B cell (primary cell): Measurements from ENCODE around the gene DKK2. TPM values are rescaled to one million over a fixed set of nuclear protein-coding genes. Genes with fewer than 3 reads are reported as not detected.

Source experiments
- ATAC-seq: fragments of 200-7000 bp; cut with Tn5 transposase; one replicate; pipeline ENCODE4 v1.10.0; 2021; ENCODE audit warnings: low read depth, mild to moderate bottlenecking, moderate number of reproducible peaks, moderate library complexity
- CTCF ChIA-PET: fragments of 350-600 bp; sonication (Branson Sonifier 250); formaldehyde crosslinking; loops from one replicate; lab custom pipeline; 2021; ENCODE audit warnings: antibody characterized with exemption, inconsistent platforms; lab: Charles Lee
- POLR2A ChIA-PET: fragments of 350-600 bp; sonication (Branson Sonifier 250); formaldehyde crosslinking; loops from one replicate; lab custom pipeline; 2021; ENCODE audit warnings: antibody characterized with exemption; lab: Charles Lee
- DNase-seq: peaks from one replicate; pipeline ENCODE4 v3.0.0; 2013
- H2AFZ ChIP-seq: 2 replicates; pipeline ENCODE4 v1.6.1; 2012; ENCODE audit warnings: mild to moderate bottlenecking, low read depth, low read length; ENCODE audit not compliant: insufficient read depth, poor library complexity, severe bottlenecking
- H3K27ac ChIP-seq, 2 donors: 1 replicate in 1 of 2; 2 replicates in 1 of 2; pipeline ENCODE4 v1.5.1; 2012 to 2013; ENCODE audit warnings: low read length in 2 of 2, mild to moderate bottlenecking in 2 of 2, moderate library complexity in 1 of 2
- H3K27me3 ChIP-seq, 4 experiments: fragments of 200-600 bp in 1 of 4; sonication (generic) in 1 of 4; replicated peaks in 1 of 4; 1 replicate in 2 of 4; 2 replicates in 2 of 4; pipeline versions ENCODE4 v1.6.1 to v1.7.0; 2013 to 2016; ENCODE audit warnings: low read length in 3 of 4, mild to moderate bottlenecking in 2 of 4, mixed read lengths in 1 of 4, moderate library complexity in 1 of 4; ENCODE audit not compliant: insufficient read depth in 4 of 4, control insufficient read depth in 3 of 4; ENCODE audit errors: control extremely low read depth in 1 of 4
- H3K36me3 ChIP-seq, 2 experiments: replicated peaks in 1 of 2; 1 replicate in 1 of 2; 2 replicates in 1 of 2; pipeline versions ENCODE4 v1.6.1 to v1.7.1; 2013; ENCODE audit warnings: low read length in 1 of 2; ENCODE audit not compliant: insufficient read depth in 2 of 2, control insufficient read depth in 1 of 2; ENCODE audit errors: control extremely low read depth in 1 of 2, extremely low read depth in 1 of 2
- H3K4me1 ChIP-seq, 2 donors: fragments of 200-600 bp in 1 of 2; sonication (generic) in 1 of 2; 1 replicate in 1 of 2; 2 replicates in 1 of 2; pipeline versions ENCODE4 v1.5.1 to v1.6.1; 2013 to 2017; ENCODE audit warnings: low read length in 2 of 2; ENCODE audit not compliant: control insufficient read depth in 2 of 2, insufficient read depth in 2 of 2
- H3K4me2 ChIP-seq: replicated peaks from 2 replicates; pipeline ENCODE3; 2012; ENCODE audit warnings: mild to moderate bottlenecking, low read depth, low read length; ENCODE audit not compliant: poor library complexity, severe bottlenecking
- H3K4me3 ChIP-seq, 5 experiments: fragments of 200-600 bp in 1 of 5; sonication (generic) in 1 of 5; 1 replicate in 3 of 5; 2 replicates in 2 of 5; pipeline versions ENCODE4 v1.5.1 to v1.7.0; 2011 to 2016; ENCODE audit warnings: low read length in 4 of 5, mild to moderate bottlenecking in 4 of 5, low read depth in 2 of 5, control low read depth in 1 of 5, moderate library complexity in 1 of 5; ENCODE audit not compliant: insufficient read depth in 1 of 5; ENCODE audit errors: control extremely low read depth in 1 of 5, extremely low read depth in 1 of 5
- H3K79me2 ChIP-seq: fragments of 200-600 bp; sonication (generic); one replicate; pipeline ENCODE4 v1.6.0; 2016; ENCODE audit warnings: low read length; ENCODE audit not compliant: control insufficient read depth, insufficient read depth
- H3K9ac ChIP-seq: fragments of 200-600 bp; sonication (generic); 2 replicates; pipeline ENCODE4 v1.6.1; 2017; ENCODE audit warnings: mild to moderate bottlenecking, low read length, moderate library complexity
- H3K9me3 ChIP-seq, 3 donors: one replicate each; pipeline versions ENCODE4 v1.6.1 to v1.7.1; 2013; ENCODE audit warnings: low read length in 2 of 3; ENCODE audit not compliant: control insufficient read depth in 2 of 3, insufficient read depth in 1 of 3; ENCODE audit errors: control extremely low read depth in 1 of 3
- H4K20me1 ChIP-seq: 2 replicates; pipeline ENCODE4 v1.6.0; 2012; ENCODE audit warnings: mild to moderate bottlenecking, low read length; ENCODE audit not compliant: insufficient read depth, control insufficient read depth, poor library complexity, severe bottlenecking
- H3K27ac Mint-ChIP-seq: one replicate; pipeline ENCODE4 v1.8.0; 2021; ENCODE audit warnings: mixed read lengths
- H3K27me3 Mint-ChIP-seq: one replicate; pipeline ENCODE4 v1.8.0; 2021; ENCODE audit warnings: mixed read lengths
- H3K4me1 Mint-ChIP-seq: one replicate; pipeline ENCODE4 v1.8.0; 2021; ENCODE audit warnings: mixed read lengths
- H3K4me3 Mint-ChIP-seq: one replicate; pipeline ENCODE4 v1.8.0; 2021; ENCODE audit warnings: mixed read lengths
- H3K9me3 Mint-ChIP-seq: one replicate; pipeline ENCODE4 v1.8.0; 2022; ENCODE audit warnings: mixed read lengths; ENCODE audit not compliant: insufficient read depth
- CTCF ChIP-seq: fragments of 200-600 bp; IDR thresholded peaks from one replicate; pipeline ENCODE4 v1.8.0; 2022; ENCODE audit warnings: antibody characterized with exemption, mild to moderate bottlenecking
- EZH2 ChIP-seq: IDR thresholded peaks from 2 replicates; pipeline ENCODE4 v1.6.1; 2012; ENCODE audit warnings: borderline replicate concordance, low read depth, mild to moderate bottlenecking, moderate library complexity, low read length; ENCODE audit not compliant: insufficient read depth, poor library complexity, severe bottlenecking
- WGBS: methylation state at CpG from one replicate; pipeline ENCODE4 v1.1.5; 2013; ENCODE audit warnings: missing lambda C conversion rate; ENCODE audit not compliant: insufficient coverage; 5-methylcytosine and 5-hydroxymethylcytosine counted together
- intact Hi-C: fragments of 100-400 bp; cut with micrococcal nuclease; formaldehyde crosslinking; loops from one replicate; pipeline ENCODE4 v1.10.0; 2022
- polyA plus RNA-seq: library from polyadenylated mRNA; depleted of rRNA; stranded (reverse); fragments of >200 nt; gene quantifications from 2 replicates; pipeline ENCODE4 v1.2.3, GENCODE V29; 2012
- total RNA-seq, 2 donors: library from RNA; stranded (reverse); fragments of 120-200 nt in 1 of 2; gene quantifications; 1 replicate in 1 of 2; 2 replicates in 1 of 2; pipeline versions ENCODE4 v1.2.3 to v1.2.4, GENCODE V29; 2013 to 2022

DKK2 gene
- total and polyA plus RNA-seq, 2 donors (not counting 1 experiment from before 2014, with no cell fraction given), result not detected

- TF ChIP-seq EZH2 (no peak), CTCF (no peak)
- ATAC-seq, result no peak
- no peak for DNase-seq
- H3K4me3 ChIP-seq, result no peak overlapping the region
- WGBS, result 84% methylated on average over 3 of the region's 3 CpGs
- no peak overlapping the region for H2AFZ ChIP-seq
- CTCF ChIA-PET, result no interaction called here
- Mint-ChIP-seq H3K9me3 (no peaks in the 10 kb centered on the region), H3K4me1 (no peaks in the 10 kb centered on the region), H3K27me3 (no peaks in the 10 kb centered on the region), H3K27ac (no peak overlapping the region), H3K4me3 (no peak overlapping the region)
- no peaks in the 10 kb centered on the region for H3K36me3 ChIP-seq
- no peaks in the 10 kb centered on the region for H3K27me3 ChIP-seq
- H3K9ac ChIP-seq, result no peak overlapping the region
- H3K79me2 ChIP-seq, result no peaks in the 10 kb centered on the region
- H3K9me3 ChIP-seq, result no peaks in the 10 kb centered on the region
- H4K20me1 ChIP-seq, result no peaks in the 10 kb centered on the region
- H3K27ac ChIP-seq, result no peak overlapping the region
- H3K4me1 ChIP-seq, result no peaks in the 10 kb centered on the region
- H3K4me2 ChIP-seq, result no peak overlapping the region
- intact Hi-C loops, result no loop called here
- POLR2A ChIA-PET, result no interaction called here
These were observed 32.9 kb upstream of the DKK2 start for GRCh38 chr4:107069049-107069448.

GRCh38 chr4:107068116-107068515 lies 32.0 kb upstream of the DKK2 start:
- no peaks in the 10 kb centered on the region for H4K20me1 ChIP-seq
- no peak for ATAC-seq
- no peaks in the 10 kb centered on the region for H3K9me3 ChIP-seq
- Mint-ChIP-seq H3K4me1 (no peaks in the 10 kb centered on the region), H3K9me3 (no peaks in the 10 kb centered on the region), H3K27ac (no peak overlapping the region), H3K4me3 (no peak overlapping the region), H3K27me3 (no peaks in the 10 kb centered on the region)
- H3K4me1 ChIP-seq, result no peaks in the 10 kb centered on the region
- no peak overlapping the region for H3K4me2 ChIP-seq
- no peak for DNase-seq
- no peak overlapping the region for H3K27ac ChIP-seq
- H3K79me2 ChIP-seq, result no peaks in the 10 kb centered on the region
- H3K4me3 ChIP-seq, result no peak overlapping the region
- no peak overlapping the region for H2AFZ ChIP-seq
- TF ChIP-seq CTCF, result no peak
- no peaks in the 10 kb centered on the region for H3K36me3 ChIP-seq
- 100% methylated on average over 1 of the region's 1 CpG for WGBS
- ChIA-PET CTCF (no interaction called here), POLR2A (no interaction called here)
- no peak overlapping the region for H3K9ac ChIP-seq
- intact Hi-C loops, result no loop called here
- H3K27me3 ChIP-seq, result no peaks in the 10 kb centered on the region
